PC-3 (cell line): ENCODE data around the gene PLIN1. TPM values are rescaled to one million over a fixed set of nuclear protein-coding genes. Genes with fewer than 3 reads are reported as not detected.

Source experiments
- ATAC-seq: fragments of 200-7000 bp; cut with Tn5 transposase; 2 replicates; pipeline ENCODE4 v1.9.1; 2020; ENCODE audit warnings: mild to moderate bottlenecking, moderate library complexity
- BruUV-seq: library from RNA; stranded (reverse); fragments of 400-500 nt; replicated peaks from 2 replicates; lab custom pipeline; 2021; lab: Mats Ljungman, UMichigan
- CTCF ChIA-PET: fragments of 300-600 bp; sonication (Branson Sonifier 250); formaldehyde crosslinking; loops from one replicate; lab custom pipeline; 2022; ENCODE audit warnings: antibody characterized with exemption; lab: Charles Lee
- POLR2A ChIA-PET: fragments of 300-600 bp; sonication (Branson Sonifier 250); formaldehyde crosslinking; loops from one replicate; lab custom pipeline; 2022; ENCODE audit warnings: antibody characterized with exemption; ENCODE audit not compliant: unreplicated experiment; lab: Charles Lee
- DNase-seq: peaks from one replicate; pipeline ENCODE4 v3.0.0-alpha.2; 2015
- H2AFZ ChIP-seq: fragments of 300-600 bp; sonication (generic); 2 replicates; pipeline ENCODE4 v1.6.0; 2016; ENCODE audit warnings: antibody characterized with exemption, low read length
- H3F3A ChIP-seq: fragments of 300-600 bp; sonication (generic); one replicate; pipeline ENCODE4 v1.6.0; 2017; ENCODE audit warnings: antibody characterized with exemption, low read length, control low read depth, mild to moderate bottlenecking; ENCODE audit not compliant: unreplicated experiment
- H3K27ac ChIP-seq: fragments of 300-600 bp; sonication (generic); 2 replicates; pipeline ENCODE4 v1.5.1; 2016; ENCODE audit warnings: mild to moderate bottlenecking, low read length
- H3K27me3 ChIP-seq: fragments of 300-600 bp; sonication (generic); 2 replicates; pipeline ENCODE4 v1.6.1; 2016; ENCODE audit warnings: low read length, mixed read lengths
- H3K36me3 ChIP-seq: fragments of 300-600 bp; sonication (generic); 2 replicates; pipeline ENCODE4 v1.6.1; 2016; ENCODE audit warnings: low read depth, mixed run types, low read length, mixed read lengths
- H3K4me1 ChIP-seq: fragments of 300-600 bp; sonication (generic); 2 replicates; pipeline ENCODE4 v1.5.1; 2016; ENCODE audit warnings: low read length; ENCODE audit not compliant: insufficient read depth
- H3K4me2 ChIP-seq: fragments of 300-600 bp; sonication (generic); 2 replicates; pipeline ENCODE4 v1.6.0; 2016; ENCODE audit warnings: low read length
- H3K4me3 ChIP-seq: fragments of 300-600 bp; sonication (generic); 2 replicates; pipeline ENCODE4 v1.5.1; 2016; ENCODE audit warnings: mild to moderate bottlenecking, low read length, mixed read lengths
- H3K79me2 ChIP-seq: fragments of 300-600 bp; sonication (generic); 2 replicates; pipeline ENCODE4 v1.6.1; 2017; ENCODE audit warnings: low read length, mixed read lengths
- H3K9ac ChIP-seq: fragments of 300-600 bp; sonication (generic); 2 replicates; pipeline ENCODE4 v1.6.0; 2016; ENCODE audit warnings: mild to moderate bottlenecking, low read length
- H3K9me2 ChIP-seq: fragments of 300-600 bp; sonication (generic); replicated peaks from 2 replicates; pipeline ENCODE4 v1.6.1; 2016; ENCODE audit warnings: mixed run types, low read length, mixed read lengths
- H3K9me3 ChIP-seq: fragments of 300-600 bp; sonication (generic); 2 replicates; pipeline ENCODE4 v1.6.1; 2016; ENCODE audit warnings: low read length, mixed read lengths
- H4K20me1 ChIP-seq: fragments of 300-600 bp; sonication (generic); 2 replicates; pipeline ENCODE4 v1.6.1; 2016; ENCODE audit warnings: low read length, mixed read lengths
- EZH2 ChIP-seq: fragments of 300-600 bp; sonication (generic); IDR thresholded peaks from one replicate; pipeline ENCODE4 v1.6.1; 2017; ENCODE audit warnings: antibody characterized with exemption, mild to moderate bottlenecking, low read length; ENCODE audit not compliant: unreplicated experiment
- EZH2phosphoT487 ChIP-seq: fragments of 300-600 bp; sonication (generic); IDR thresholded peaks from 2 replicates; pipeline ENCODE4 v1.6.1; 2018; ENCODE audit warnings: mild to moderate bottlenecking, antibody characterized with exemption, low read length, borderline replicate concordance
- intact Hi-C: fragments of 100-400 bp; cut with micrococcal nuclease; formaldehyde crosslinking; loops from 2 replicates; pipeline ENCODE4 v1.9.0; 2023
- total RNA-seq: library from RNA; depleted of rRNA; stranded (reverse); fragments of >200 nt; gene quantifications from 2 replicates; pipeline ENCODE4 v1.2.3, GENCODE V29; 2014
- TF ChIP-seq, protein P1 (sequence below): fragments of 300-600 bp; sonication (generic); conservative IDR thresholded peaks from 2 replicates; pipeline ENCODE4 v1.5.1; 2017; ENCODE audit warnings: antibody characterized with exemption, low read depth, mild to moderate bottlenecking, low read length

The PLIN1 gene
- total RNA-seq, 1 experiment from 2014 or later: 1.0 TPM

DNA sequence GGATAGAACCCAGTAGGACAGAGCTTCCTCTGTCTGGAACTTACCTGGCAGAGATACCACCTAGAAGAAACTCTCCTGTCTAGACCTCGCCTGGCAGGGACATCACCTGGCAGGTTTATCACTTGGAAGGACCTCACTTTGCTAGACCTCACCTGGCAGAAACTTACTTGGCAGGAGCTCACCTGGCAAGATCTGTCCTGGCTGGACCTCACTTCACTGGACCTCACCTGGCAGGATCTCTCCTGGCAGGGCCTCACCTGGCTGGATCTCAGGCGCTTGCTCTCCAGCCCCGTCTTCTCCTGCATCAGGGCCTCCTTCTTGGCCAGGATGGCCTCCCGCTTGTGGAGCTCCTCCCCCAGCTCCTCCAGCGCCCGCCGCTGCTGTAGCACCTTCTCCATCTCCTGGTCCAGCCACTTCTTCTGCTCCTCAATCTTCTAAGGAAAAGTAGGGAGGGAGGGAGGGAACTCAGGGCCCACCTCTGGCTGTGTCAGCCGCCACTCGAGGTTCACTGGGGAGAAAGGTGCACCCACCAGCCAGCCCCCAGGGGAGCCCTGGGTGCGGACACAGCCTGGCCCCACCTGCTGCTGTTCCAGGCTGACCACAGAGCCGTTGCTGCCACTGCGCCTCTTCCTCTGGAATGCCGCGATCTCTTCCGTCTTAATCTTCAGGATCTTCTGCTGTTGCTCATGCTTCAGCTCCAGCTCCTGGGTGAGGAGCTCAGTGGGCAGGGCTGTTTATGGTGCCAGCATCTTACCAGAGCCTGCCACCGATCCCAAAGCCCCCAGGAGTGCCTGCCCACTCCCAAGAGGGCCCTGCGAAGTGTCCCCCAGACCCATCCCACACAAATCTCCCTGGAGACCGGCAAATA, 46.4 kb downstream of the PLIN1 start:
- Histone ChIP-seq H3K4me2 (no peak overlapping the region), H3F3A (no peaks in the 10 kb centered on the region), H2AFZ (no peak overlapping the region), H3K4me1 (no peaks in the 10 kb centered on the region), H3K9me3 (no peaks in the 10 kb centered on the region), H3K9ac (no peak overlapping the region), H3K79me2 (no peaks in the 10 kb centered on the region), H3K36me3 (peaks cover 38% of the 10 kb centered on the region), H3K27me3 (no peaks in the 10 kb centered on the region), H3K27ac (no peak overlapping the region), H3K4me3 (no peak overlapping the region), H3K9me2 (no peaks in the 10 kb centered on the region), H4K20me1 (no peaks in the 10 kb centered on the region)
- ATAC-seq (no peak), DNase-seq (no peak)
- TF ChIP-seq EZH2: no peak
- TF ChIP-seq, protein P1, sequence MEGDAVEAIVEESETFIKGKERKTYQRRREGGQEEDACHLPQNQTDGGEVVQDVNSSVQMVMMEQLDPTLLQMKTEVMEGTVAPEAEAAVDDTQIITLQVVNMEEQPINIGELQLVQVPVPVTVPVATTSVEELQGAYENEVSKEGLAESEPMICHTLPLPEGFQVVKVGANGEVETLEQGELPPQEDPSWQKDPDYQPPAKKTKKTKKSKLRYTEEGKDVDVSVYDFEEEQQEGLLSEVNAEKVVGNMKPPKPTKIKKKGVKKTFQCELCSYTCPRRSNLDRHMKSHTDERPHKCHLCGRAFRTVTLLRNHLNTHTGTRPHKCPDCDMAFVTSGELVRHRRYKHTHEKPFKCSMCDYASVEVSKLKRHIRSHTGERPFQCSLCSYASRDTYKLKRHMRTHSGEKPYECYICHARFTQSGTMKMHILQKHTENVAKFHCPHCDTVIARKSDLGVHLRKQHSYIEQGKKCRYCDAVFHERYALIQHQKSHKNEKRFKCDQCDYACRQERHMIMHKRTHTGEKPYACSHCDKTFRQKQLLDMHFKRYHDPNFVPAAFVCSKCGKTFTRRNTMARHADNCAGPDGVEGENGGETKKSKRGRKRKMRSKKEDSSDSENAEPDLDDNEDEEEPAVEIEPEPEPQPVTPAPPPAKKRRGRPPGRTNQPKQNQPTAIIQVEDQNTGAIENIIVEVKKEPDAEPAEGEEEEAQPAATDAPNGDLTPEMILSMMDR: no peak
- no peak for TF ChIP-seq EZH2phosphoT487
- ChIA-PET CTCF (interaction anchor here (0.6 kb wide), 1 partner anchor 9 kb away, joined by 3 read pairs; no protein-coding TSS in a partner anchor), POLR2A (no interaction called here)
- no TSS peak for BruUV-seq
- intact Hi-C loops: no loop called here

DNA sequence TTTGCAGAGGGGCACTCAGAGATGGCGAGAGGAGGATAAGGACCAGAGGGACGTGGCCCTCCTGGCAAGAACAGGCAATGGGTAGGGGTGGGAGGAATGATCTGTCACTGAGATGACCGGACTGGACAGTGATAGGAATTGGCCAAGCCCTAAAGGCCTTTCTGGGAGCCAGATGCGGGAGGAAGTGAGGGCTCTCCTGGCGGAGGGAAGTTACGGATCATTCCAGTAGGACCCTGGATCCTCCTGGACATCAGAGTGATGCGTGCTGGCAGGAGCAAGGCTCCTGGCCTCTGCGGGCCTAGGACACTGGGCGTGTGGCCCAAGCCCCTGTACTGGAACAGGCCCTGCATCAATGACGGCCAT, 47.3 kb downstream of the PLIN1 start:
- H3K4me3 ChIP-seq: no peak overlapping the region
- peaks cover 47% of the 10 kb centered on the region for H3K36me3 ChIP-seq
- peak; percentile 18; the same call in 1 of the 2 replicates for ATAC-seq

More for the DNA sequence above, 47.3 kb downstream of the PLIN1 start:
- intact Hi-C loops: no loop called here
- DNase-seq: no peak
- H2AFZ ChIP-seq: no peak overlapping the region
- H3K9me3 ChIP-seq: no peaks in the 10 kb centered on the region
- H3K79me2 ChIP-seq: no peaks in the 10 kb centered on the region
- ChIA-PET POLR2A (no interaction called here), CTCF (no interaction called here)
- no peaks in the 10 kb centered on the region for H4K20me1 ChIP-seq
- H3K27ac ChIP-seq: no peak overlapping the region
- H3K4me2 ChIP-seq: no peak overlapping the region
- no TSS peak for BruUV-seq
- no peaks in the 10 kb centered on the region for H3K9me2 ChIP-seq
- H3K9ac ChIP-seq: no peak overlapping the region
- no peaks in the 10 kb centered on the region for H3F3A ChIP-seq
- H3K4me1 ChIP-seq: no peaks in the 10 kb centered on the region
- H3K27me3 ChIP-seq: no peaks in the 10 kb centered on the region
- TF ChIP-seq EZH2phosphoT487 (no peak), EZH2 (no peak)
- TF ChIP-seq, protein P1: no peak
